H1 (cell line): ENCODE measurements around the gene ADGRB2. TPM values are rescaled to one million over a fixed set of nuclear protein-coding genes. Genes with fewer than 3 reads are reported as not detected.

Experiments
- HDAC2 ChIP-seq, 2 experiments: fragments of 300-600 bp in 1 of 2; sonication (generic) in 1 of 2; IDR thresholded peaks; 2 replicates each; pipeline ENCODE4 v1.6.1; 2011 to 2012; ENCODE audit warnings: low read depth in 2 of 2, low read length in 2 of 2, mild to moderate bottlenecking in 2 of 2, moderate library complexity in 2 of 2, borderline replicate concordance in 1 of 2, inconsistent platforms in 1 of 2
- JUN ChIP-seq: IDR thresholded peaks from 2 replicates; pipeline ENCODE4 v1.6.1; 2011; ENCODE audit warnings: low read depth, mild to moderate bottlenecking, improper control_type of control experiment, low read length
- MAFK ChIP-seq: IDR thresholded peaks from 2 replicates; pipeline ENCODE4 v1.6.1; 2012; ENCODE audit warnings: low read depth, mild to moderate bottlenecking, improper control_type of control experiment, low read length
- NANOG ChIP-seq: IDR thresholded peaks from 2 replicates; pipeline ENCODE4 v1.6.1; 2011; ENCODE audit warnings: low read length, low read depth, mild to moderate bottlenecking, inconsistent platforms; ENCODE audit not compliant: insufficient read depth, poor library complexity, severe bottlenecking
- RNF2 ChIP-seq: fragments of 200-900, 300-1000 bp; sonication (generic); IDR thresholded peaks from 2 replicates; pipeline ENCODE4 v1.7.1; 2016; ENCODE audit warnings: borderline replicate concordance, low read depth, mild to moderate bottlenecking, antibody characterized with exemption, low read length; ENCODE audit not compliant: poor library complexity, severe bottlenecking; ENCODE audit errors: missing control alignments
- SP2 ChIP-seq: IDR thresholded peaks from 2 replicates; pipeline ENCODE4 v1.6.1; 2012; ENCODE audit warnings: mild to moderate bottlenecking, low read length, inconsistent platforms
- polyA plus RNA-seq, 7 experiments: library from polyadenylated mRNA; depleted of rRNA in 3 of 7; stranded (reverse) in 5 of 7; unstranded in 2 of 7; fragments of >200 nt in 5 of 7; fragments of 200-250 nt in 2 of 7; gene quantifications; 1 replicate in 5 of 7; 2 replicates in 1 of 7; 4 replicates in 1 of 7; pipeline versions ENCODE4 v1.2.1 to v1.2.3, GENCODE V29; 2011 to 2013; ENCODE audit warnings: missing spikeins in 2 of 7, mixed read lengths in 2 of 7
- total RNA-seq: library from RNA; stranded (reverse); fragmentation: NEBNext Ultra II Directional; extraction: Animal tissue kit (Norgen Biotek cat#: 25700); gene quantifications from 2 replicates; pipeline ENCODE4 v1.2.1, GENCODE V29; 2021

ADGRB2 gene
- total and polyA plus RNA-seq, 2 of the 8 experiments (the other 6 are each of a cell fraction or from before 2014, with no cell fraction given) = 15.6 to 26.2 TPM

DNA sequence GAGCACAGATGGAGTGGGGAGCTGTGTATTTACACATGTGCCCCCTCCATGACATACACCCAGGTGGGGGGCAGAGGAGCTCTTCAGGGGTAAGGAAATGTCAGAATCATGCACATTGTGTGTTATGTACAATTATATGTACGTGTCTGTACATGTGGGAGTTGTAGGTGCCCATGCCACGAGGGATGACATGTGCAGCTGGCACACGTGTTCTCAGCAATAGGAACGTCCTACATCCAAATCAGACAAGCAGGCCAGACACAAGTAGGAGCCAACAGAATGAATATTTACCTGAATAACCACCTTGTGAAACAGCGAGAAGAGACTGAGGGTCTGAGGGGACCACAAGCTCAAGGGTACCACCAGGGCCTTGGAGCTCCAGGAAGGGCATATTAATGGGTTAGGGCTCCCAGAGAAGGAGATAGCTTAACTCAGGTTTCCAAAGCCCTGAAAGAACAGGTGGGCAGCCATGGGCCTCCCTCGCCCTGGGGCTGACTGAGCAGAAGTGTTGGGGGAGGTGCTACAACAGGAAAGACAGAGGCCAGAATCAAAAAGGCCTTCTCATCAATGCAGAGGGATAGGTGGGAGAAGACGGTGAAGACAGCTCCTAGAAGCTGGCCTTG is 63.6 kb downstream of the ADGRB2 start (continued):
- TF ChIP-seq HDAC2 (IDR thresholded peaks at IDR 0.05; ENCODE audit: borderline replicate concordance in 1 of 2, low read depth in 2 of 2, low read length in 2 of 2) (no peak), SP2 (no peak), JUN (no peak), NANOG (no peak), RNF2 (no peak), MAFK (no peak)
